C4-2B (cell line): ENCODE measurements around the gene TRAPPC13.
"Not testable (repeated sequence)": the region's sequence is repeated elsewhere in the genome, so short reads cannot be mapped to it uniquely, and the experiment has no call there.

ENCODE experiments used
- ZFX ChIP-seq: fragments of 450-650 bp; IDR thresholded peaks from 2 replicates; pipeline ENCODE4 v1.6.1; 2017
- TF ChIP-seq, protein P1 (sequence below): fragments of 450-650 bp; conservative IDR thresholded peaks from 2 replicates; pipeline ENCODE4 v1.5.1; 2017; ENCODE audit warnings: mild to moderate bottlenecking

DNA sequence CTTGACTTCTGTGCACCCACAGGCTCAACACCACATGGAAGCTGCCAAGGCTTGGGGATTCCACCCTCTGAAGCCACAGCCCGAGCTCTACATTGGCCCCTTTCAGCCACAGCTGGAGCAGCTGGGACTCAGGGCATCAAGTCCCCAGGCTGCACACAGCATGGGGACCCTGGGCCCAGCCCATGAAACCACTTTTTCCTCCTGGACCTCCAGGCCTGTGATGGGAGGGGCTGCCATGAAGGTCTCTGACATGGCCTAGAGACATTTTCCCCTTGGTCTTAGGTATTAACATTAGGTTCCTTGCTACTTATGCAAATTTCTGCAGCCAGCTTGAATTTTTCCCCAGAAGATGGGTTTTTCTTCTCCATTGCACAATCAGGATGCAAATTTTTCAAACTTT, 23.1 kb upstream of the TRAPPC13 start:
- TF ChIP-seq, protein P1, sequence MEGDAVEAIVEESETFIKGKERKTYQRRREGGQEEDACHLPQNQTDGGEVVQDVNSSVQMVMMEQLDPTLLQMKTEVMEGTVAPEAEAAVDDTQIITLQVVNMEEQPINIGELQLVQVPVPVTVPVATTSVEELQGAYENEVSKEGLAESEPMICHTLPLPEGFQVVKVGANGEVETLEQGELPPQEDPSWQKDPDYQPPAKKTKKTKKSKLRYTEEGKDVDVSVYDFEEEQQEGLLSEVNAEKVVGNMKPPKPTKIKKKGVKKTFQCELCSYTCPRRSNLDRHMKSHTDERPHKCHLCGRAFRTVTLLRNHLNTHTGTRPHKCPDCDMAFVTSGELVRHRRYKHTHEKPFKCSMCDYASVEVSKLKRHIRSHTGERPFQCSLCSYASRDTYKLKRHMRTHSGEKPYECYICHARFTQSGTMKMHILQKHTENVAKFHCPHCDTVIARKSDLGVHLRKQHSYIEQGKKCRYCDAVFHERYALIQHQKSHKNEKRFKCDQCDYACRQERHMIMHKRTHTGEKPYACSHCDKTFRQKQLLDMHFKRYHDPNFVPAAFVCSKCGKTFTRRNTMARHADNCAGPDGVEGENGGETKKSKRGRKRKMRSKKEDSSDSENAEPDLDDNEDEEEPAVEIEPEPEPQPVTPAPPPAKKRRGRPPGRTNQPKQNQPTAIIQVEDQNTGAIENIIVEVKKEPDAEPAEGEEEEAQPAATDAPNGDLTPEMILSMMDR: not testable (repeated sequence)
- not testable (repeated sequence) for TF ChIP-seq ZFX
